Mesothelial cell of epicardium (in vitro differentiated cells): ENCODE results near the gene CPED1. TPM values are rescaled to one million over a fixed set of nuclear protein-coding genes. Genes with fewer than 3 reads are reported as not detected.

Experiments
- DNase-seq, 2 experiments: peaks; one replicate each; pipeline ENCODE4 v3.0.0; 2021; ENCODE audit warnings: low spot score in 2 of 2; ENCODE audit not compliant: unreplicated experiment in 2 of 2
- H3K27ac Mint-ChIP-seq: 2 replicates; pipeline ENCODE4 v1.8.0; 2021; ENCODE audit warnings: mixed read lengths
- H3K27me3 Mint-ChIP-seq: 2 replicates; pipeline ENCODE4 v1.8.0; 2021; ENCODE audit warnings: low read depth, mixed read lengths
- H3K36me3 Mint-ChIP-seq: 2 replicates; pipeline ENCODE4 v1.8.0; 2021; ENCODE audit warnings: mixed read lengths
- H3K4me1 Mint-ChIP-seq: 2 replicates; pipeline ENCODE4 v1.8.0; 2021; ENCODE audit warnings: mixed read lengths
- H3K4me3 Mint-ChIP-seq: 2 replicates; pipeline ENCODE4 v1.8.0; 2021; ENCODE audit warnings: mild to moderate bottlenecking, moderate library complexity, mixed read lengths
- H3K9me3 Mint-ChIP-seq: 2 replicates; pipeline ENCODE4 v1.8.0; 2021; ENCODE audit warnings: mixed read lengths
- total RNA-seq: library from RNA; stranded (reverse); gene quantifications from 3 replicates; pipeline ENCODE4 v1.2.1, GENCODE V29; 2021
- TF ChIP-seq, protein P1 (sequence below): fragments of 200-600 bp; sonication (generic); IDR thresholded peaks from one replicate; pipeline ENCODE4 v1.5.0; 2021; ENCODE audit warnings: antibody characterized with exemption; ENCODE audit not compliant: unreplicated experiment

Gene CPED1
- total RNA-seq, 1 donor from 2014 or later = 25.6 TPM

GRCh38 chr7:121023194-121023593 lies 34.7 kb downstream of the CPED1 start:
- Mint-ChIP-seq H3K36me3 (peaks cover 3% of the 10 kb centered on the region), H3K27ac (peak overlapping the region; percentile 80), H3K4me3 (no peak overlapping the region), H3K27me3 (no peaks in the 10 kb centered on the region), H3K4me1 (peaks cover 77% of the 10 kb centered on the region), H3K9me3 (peaks cover 14% of the 10 kb centered on the region)
- no peak for DNase-seq
- TF ChIP-seq, protein P1, sequence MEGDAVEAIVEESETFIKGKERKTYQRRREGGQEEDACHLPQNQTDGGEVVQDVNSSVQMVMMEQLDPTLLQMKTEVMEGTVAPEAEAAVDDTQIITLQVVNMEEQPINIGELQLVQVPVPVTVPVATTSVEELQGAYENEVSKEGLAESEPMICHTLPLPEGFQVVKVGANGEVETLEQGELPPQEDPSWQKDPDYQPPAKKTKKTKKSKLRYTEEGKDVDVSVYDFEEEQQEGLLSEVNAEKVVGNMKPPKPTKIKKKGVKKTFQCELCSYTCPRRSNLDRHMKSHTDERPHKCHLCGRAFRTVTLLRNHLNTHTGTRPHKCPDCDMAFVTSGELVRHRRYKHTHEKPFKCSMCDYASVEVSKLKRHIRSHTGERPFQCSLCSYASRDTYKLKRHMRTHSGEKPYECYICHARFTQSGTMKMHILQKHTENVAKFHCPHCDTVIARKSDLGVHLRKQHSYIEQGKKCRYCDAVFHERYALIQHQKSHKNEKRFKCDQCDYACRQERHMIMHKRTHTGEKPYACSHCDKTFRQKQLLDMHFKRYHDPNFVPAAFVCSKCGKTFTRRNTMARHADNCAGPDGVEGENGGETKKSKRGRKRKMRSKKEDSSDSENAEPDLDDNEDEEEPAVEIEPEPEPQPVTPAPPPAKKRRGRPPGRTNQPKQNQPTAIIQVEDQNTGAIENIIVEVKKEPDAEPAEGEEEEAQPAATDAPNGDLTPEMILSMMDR = no peak

- Mint-ChIP-seq H3K27ac (peak overlapping the region; percentile 88), H3K27me3 (no peaks in the 10 kb centered on the region), H3K4me1 (peaks cover 78% of the 10 kb centered on the region), H3K36me3 (peaks cover 3% of the 10 kb centered on the region), H3K4me3 (no peak overlapping the region), H3K9me3 (peaks cover 14% of the 10 kb centered on the region)
- no peak for DNase-seq
- TF ChIP-seq, protein P1 = no peak
Measured at GRCh38 chr7:121023683-121024511, 35.4 kb downstream of the CPED1 start.

DNA sequence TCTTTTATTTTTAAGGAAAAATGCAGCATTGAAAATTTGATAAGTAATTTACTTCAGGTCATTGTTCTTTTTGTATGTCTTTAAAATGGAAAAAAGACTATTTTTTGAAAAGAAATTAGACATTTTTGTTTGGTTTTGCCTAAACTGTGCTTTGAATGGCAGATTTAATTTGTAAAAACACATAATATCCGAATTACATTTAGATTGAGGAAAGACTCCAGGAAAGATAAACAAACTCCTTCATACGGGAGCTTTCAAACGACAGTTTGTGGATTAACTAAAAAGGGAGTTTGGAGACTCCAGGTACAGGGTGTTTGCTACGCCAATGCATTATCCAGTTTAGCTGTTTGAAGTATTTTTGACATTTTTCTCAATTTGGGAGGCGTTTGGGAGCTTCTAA lies 36.1 kb downstream of the CPED1 start:
- H3K9me3 Mint-ChIP-seq = peaks cover 14% of the 10 kb centered on the region
- DNase-seq = no peak
- peaks cover 3% of the 10 kb centered on the region for H3K36me3 Mint-ChIP-seq
- peak overlapping the region; percentile 88 for H3K27ac Mint-ChIP-seq
- H3K27me3 Mint-ChIP-seq = no peaks in the 10 kb centered on the region
- TF ChIP-seq, protein P1 = no peak
- H3K4me1 Mint-ChIP-seq = peaks cover 79% of the 10 kb centered on the region
- H3K4me3 Mint-ChIP-seq = no peak overlapping the region

GRCh38 chr7:121026159-121026558 lies 37.6 kb downstream of the CPED1 start:
- peaks cover 3% of the 10 kb centered on the region for H3K36me3 Mint-ChIP-seq
- H3K4me1 Mint-ChIP-seq = peaks cover 77% of the 10 kb centered on the region
- no peak for DNase-seq
- peak overlapping the region; percentile 58 for H3K27ac Mint-ChIP-seq
- H3K27me3 Mint-ChIP-seq = no peaks in the 10 kb centered on the region
- H3K9me3 Mint-ChIP-seq = peaks cover 14% of the 10 kb centered on the region
- no peak overlapping the region for H3K4me3 Mint-ChIP-seq
- TF ChIP-seq, protein P1 = no peak

- H3K27me3 Mint-ChIP-seq = no peaks in the 10 kb centered on the region
- peak overlapping the region; percentile 58 for H3K27ac Mint-ChIP-seq
- peaks cover 14% of the 10 kb centered on the region for H3K9me3 Mint-ChIP-seq
- no peak overlapping the region for H3K4me3 Mint-ChIP-seq
- DNase-seq = no peak
- peaks cover 73% of the 10 kb centered on the region for H3K4me1 Mint-ChIP-seq
- TF ChIP-seq, protein P1 = no peak
- peaks cover 3% of the 10 kb centered on the region for H3K36me3 Mint-ChIP-seq
Measured at GRCh38 chr7:121026577-121027111, 38.1 kb downstream of the CPED1 start.
